SU-DHL-6 (cell line): ENCODE measurements around the gene LSM3.

Experiments
- H2AFZ ChIP-seq: fragments of 200-600 bp; sonication (generic); 2 replicates; pipeline ENCODE4 v1.6.1; 2014; ENCODE audit warnings: low read depth, mild to moderate bottlenecking, moderate library complexity, mixed read lengths, antibody characterized with exemption, low read length; ENCODE audit not compliant: severe bottlenecking
- H3F3A ChIP-seq: fragments of 200-600 bp; shearing (Covaris generic); 2 replicates; pipeline ENCODE4 v1.6.0; 2016; ENCODE audit warnings: antibody characterized with exemption, mild to moderate bottlenecking; ENCODE audit not compliant: insufficient read depth
- H3K27ac ChIP-seq: fragments of 200-600 bp; sonication (generic); 2 replicates; pipeline ENCODE4 v1.5.1; 2016; ENCODE audit warnings: low read depth, mild to moderate bottlenecking, low read length, moderate library complexity, mixed read lengths
- H3K27me3 ChIP-seq: fragments of 200-600 bp; sonication (generic), shearing (Covaris generic); 2 replicates; pipeline ENCODE4 v1.6.0; 2014; ENCODE audit warnings: mild to moderate bottlenecking, low read length
- H3K36me3 ChIP-seq: fragments of 200-600 bp; sonication (generic); 2 replicates; pipeline ENCODE4 v1.6.1; 2014; ENCODE audit warnings: mild to moderate bottlenecking, low read length, mixed read lengths
- H3K4me2 ChIP-seq: fragments of 300-600, 200-600 bp; shearing (Covaris generic), sonication (generic); 2 replicates; pipeline ENCODE4 v1.6.0; 2014; ENCODE audit warnings: low read length, low read depth, mild to moderate bottlenecking; ENCODE audit not compliant: poor library complexity, severe bottlenecking
- H3K4me3 ChIP-seq: fragments of 200-600 bp; sonication (generic); 2 replicates; pipeline ENCODE4 v1.5.1; 2014; ENCODE audit warnings: antibody characterized with exemption, low read length, mild to moderate bottlenecking, mixed read lengths; ENCODE audit not compliant: insufficient read depth, poor library complexity, severe bottlenecking
- H3K79me2 ChIP-seq: fragments of 200-600 bp; sonication (generic); 2 replicates; pipeline ENCODE4 v1.6.1; 2014; ENCODE audit warnings: mild to moderate bottlenecking, low read length, moderate library complexity; ENCODE audit not compliant: insufficient read depth
- H3K9ac ChIP-seq: fragments of 200-600 bp; sonication (generic); 2 replicates; pipeline ENCODE4 v1.7.0; 2014; ENCODE audit warnings: mild to moderate bottlenecking, low read length
- H3K9me2 ChIP-seq: fragments of 200-600 bp; sonication (generic); replicated peaks from 2 replicates; pipeline ENCODE4 v1.6.1; 2014; ENCODE audit warnings: low read length; ENCODE audit not compliant: insufficient read depth
- H3K9me3 ChIP-seq: fragments of 200-600 bp; sonication (generic); 2 replicates; pipeline ENCODE4 v1.6.1; 2014; ENCODE audit warnings: low read length, mixed read lengths; ENCODE audit not compliant: insufficient read depth
- H4K20me1 ChIP-seq: fragments of 200-600 bp; sonication (generic); 2 replicates; pipeline ENCODE4 v1.6.1; 2014; ENCODE audit warnings: low read depth, mild to moderate bottlenecking, antibody characterized with exemption, low read length, moderate library complexity, mixed read lengths
- EZH2phosphoT487 ChIP-seq: fragments of 200-600 bp; sonication (generic), shearing (Covaris generic); conservative IDR thresholded peaks from 2 replicates; pipeline ENCODE4 v1.6.1; 2018; ENCODE audit warnings: mild to moderate bottlenecking, antibody characterized with exemption, low read length, moderate library complexity, mixed read lengths
- TF ChIP-seq, protein P1 (sequence below): fragments of 200-600 bp; sonication (generic); IDR thresholded peaks from one replicate; pipeline ENCODE4 v1.5.1; 2017; ENCODE audit warnings: antibody characterized with exemption, mild to moderate bottlenecking, low read length, moderate library complexity; ENCODE audit not compliant: insufficient read depth, poor library complexity, severe bottlenecking

The LSM3 gene

DNA sequence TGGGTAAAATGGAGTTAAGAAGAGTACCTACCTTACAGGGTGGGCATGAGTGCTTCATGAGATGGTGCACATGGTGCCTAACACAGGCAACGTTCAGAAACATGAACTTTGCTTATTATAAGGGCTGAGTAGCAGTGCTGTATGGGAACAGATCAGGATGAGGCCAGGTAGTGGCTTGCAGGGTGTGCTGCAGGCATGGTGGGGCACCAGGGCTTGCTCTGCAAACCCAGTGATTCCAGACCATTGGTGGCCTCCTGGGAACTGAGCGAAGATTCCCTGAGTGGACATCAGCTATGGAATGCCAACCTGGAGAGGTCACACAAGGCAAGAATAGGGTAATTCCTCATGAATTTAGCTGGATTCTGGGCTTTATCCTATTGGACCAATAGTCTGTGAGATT, 37.9 kb upstream of the LSM3 start:
- Histone ChIP-seq H3K4me3 (no peak overlapping the region), H3K27me3 (no peaks in the 10 kb centered on the region), H3K9me2 (no peaks in the 10 kb centered on the region), H3K4me2 (no peak overlapping the region), H3F3A (no peaks in the 10 kb centered on the region), H3K9ac (no peak overlapping the region), H3K27ac (no peak overlapping the region), H3K36me3 (no peaks in the 10 kb centered on the region), H2AFZ (no peak overlapping the region), H3K79me2 (no peaks in the 10 kb centered on the region), H4K20me1 (no peaks in the 10 kb centered on the region), H3K9me3 (no peaks in the 10 kb centered on the region)
- TF ChIP-seq, protein P1, sequence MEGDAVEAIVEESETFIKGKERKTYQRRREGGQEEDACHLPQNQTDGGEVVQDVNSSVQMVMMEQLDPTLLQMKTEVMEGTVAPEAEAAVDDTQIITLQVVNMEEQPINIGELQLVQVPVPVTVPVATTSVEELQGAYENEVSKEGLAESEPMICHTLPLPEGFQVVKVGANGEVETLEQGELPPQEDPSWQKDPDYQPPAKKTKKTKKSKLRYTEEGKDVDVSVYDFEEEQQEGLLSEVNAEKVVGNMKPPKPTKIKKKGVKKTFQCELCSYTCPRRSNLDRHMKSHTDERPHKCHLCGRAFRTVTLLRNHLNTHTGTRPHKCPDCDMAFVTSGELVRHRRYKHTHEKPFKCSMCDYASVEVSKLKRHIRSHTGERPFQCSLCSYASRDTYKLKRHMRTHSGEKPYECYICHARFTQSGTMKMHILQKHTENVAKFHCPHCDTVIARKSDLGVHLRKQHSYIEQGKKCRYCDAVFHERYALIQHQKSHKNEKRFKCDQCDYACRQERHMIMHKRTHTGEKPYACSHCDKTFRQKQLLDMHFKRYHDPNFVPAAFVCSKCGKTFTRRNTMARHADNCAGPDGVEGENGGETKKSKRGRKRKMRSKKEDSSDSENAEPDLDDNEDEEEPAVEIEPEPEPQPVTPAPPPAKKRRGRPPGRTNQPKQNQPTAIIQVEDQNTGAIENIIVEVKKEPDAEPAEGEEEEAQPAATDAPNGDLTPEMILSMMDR = no peak
- TF ChIP-seq EZH2phosphoT487 = no peak

DNA sequence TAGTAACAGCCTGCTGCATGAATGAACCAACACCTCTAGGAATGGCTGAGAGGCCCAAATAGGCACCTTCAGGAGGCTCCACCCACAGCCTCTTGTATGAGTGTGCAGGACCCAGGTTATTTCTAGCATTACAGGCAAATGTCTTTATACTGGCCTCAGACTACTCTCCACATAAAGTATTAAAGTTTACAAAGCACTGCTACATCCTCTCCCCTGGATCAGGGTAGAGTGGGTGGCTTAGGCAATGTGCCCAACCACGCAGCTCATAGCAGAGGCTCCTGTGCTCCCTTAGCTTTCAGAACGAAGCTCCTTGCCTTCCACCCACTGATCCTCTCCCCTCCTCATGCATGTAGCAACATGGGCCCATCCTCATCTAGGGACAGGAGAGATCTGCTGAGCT, 37.5 kb upstream of the LSM3 start:
- no peaks in the 10 kb centered on the region for H3K79me2 ChIP-seq
- no peak overlapping the region for H2AFZ ChIP-seq
- no peak overlapping the region for H3K4me3 ChIP-seq
- H3K9me2 ChIP-seq = no peaks in the 10 kb centered on the region
- no peaks in the 10 kb centered on the region for H3K27me3 ChIP-seq
- H4K20me1 ChIP-seq = no peaks in the 10 kb centered on the region
- H3K9me3 ChIP-seq = no peaks in the 10 kb centered on the region
- no peak overlapping the region for H3K4me2 ChIP-seq
- H3K9ac ChIP-seq = no peak overlapping the region
- H3K27ac ChIP-seq = no peak overlapping the region
- H3F3A ChIP-seq = no peaks in the 10 kb centered on the region
- TF ChIP-seq, protein P1 = no peak
- no peak for TF ChIP-seq EZH2phosphoT487
- no peaks in the 10 kb centered on the region for H3K36me3 ChIP-seq

DNA sequence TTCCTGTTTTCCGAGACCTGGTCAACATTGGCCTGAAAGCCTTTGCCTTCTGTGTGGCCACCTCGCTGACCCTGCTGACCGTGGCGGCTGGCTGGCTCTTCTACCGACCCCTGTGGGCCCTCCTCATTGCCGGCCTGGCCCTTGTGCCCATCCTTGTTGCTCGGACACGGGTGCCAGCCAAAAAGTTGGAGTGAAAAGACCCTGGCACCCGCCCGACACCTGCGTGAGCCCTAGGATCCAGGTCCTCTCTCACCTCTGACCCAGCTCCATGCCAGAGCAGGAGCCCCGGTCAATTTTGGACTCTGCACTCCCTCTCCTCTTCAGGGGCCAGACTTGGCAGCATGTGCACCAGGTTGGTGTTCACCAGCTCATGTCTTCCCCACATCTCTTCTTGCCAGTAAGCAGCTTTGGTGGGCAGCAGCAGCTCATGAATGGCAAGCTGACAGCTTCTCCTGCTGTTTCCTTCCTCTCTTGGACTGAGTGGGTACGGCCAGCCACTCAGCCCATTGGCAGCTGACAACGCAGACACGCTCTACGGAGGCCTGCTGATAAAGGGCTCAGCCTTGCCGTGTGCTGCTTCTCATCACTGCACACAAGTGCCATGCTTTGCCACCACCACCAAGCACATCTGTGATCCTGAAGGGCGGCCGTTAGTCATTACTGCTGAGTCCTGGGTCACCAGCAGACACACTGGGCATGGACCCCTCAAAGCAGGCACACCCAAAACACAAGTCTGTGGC, 36.8 kb upstream of the LSM3 start:
- no peak overlapping the region for H3K9ac ChIP-seq

More for the DNA sequence above, 36.8 kb upstream of the LSM3 start:
- H3K4me3 ChIP-seq = no peak overlapping the region
- no peaks in the 10 kb centered on the region for H3K36me3 ChIP-seq
- H3K4me2 ChIP-seq = no peak overlapping the region
- TF ChIP-seq EZH2phosphoT487 = no peak
- TF ChIP-seq, protein P1 = no peak
- no peak overlapping the region for H2AFZ ChIP-seq
- no peaks in the 10 kb centered on the region for H3K79me2 ChIP-seq
- H3K27me3 ChIP-seq = no peaks in the 10 kb centered on the region
- no peaks in the 10 kb centered on the region for H3K9me2 ChIP-seq
- H3K27ac ChIP-seq = no peak overlapping the region
- no peaks in the 10 kb centered on the region for H3K9me3 ChIP-seq
- H3F3A ChIP-seq = no peaks in the 10 kb centered on the region
- H4K20me1 ChIP-seq = no peaks in the 10 kb centered on the region
